Hindlimb muscle (tissue), 1 donor: ENCODE measurements around the gene ALX4. TPM values are rescaled to one million over a fixed set of nuclear protein-coding genes. Genes with fewer than 3 reads are reported as not detected.

Experiments used
- DNase-seq: peaks from one replicate; pipeline ENCODE4 v3.0.0-alpha.2; 2013
- polyA plus RNA-seq: library from polyadenylated mRNA; unstranded; fragments of 120-200 nt; gene quantifications from one replicate; pipeline ENCODE4 v1.2.1, GENCODE V29; 2013; ENCODE audit not compliant: insufficient read length

ALX4 gene
- polyA plus RNA-seq = 1.1 TPM

GRCh38 chr11:44309478-44310205 lies at the start of gene ALX4:
TSS of gene ALX4 (minus strand) at chr11:44310139. CDS start at chr11:44310062, 77 bp downstream.
- peak; percentile 84 for DNase-seq

GRCh38 chr11:44359162-44359561 lies 49.2 kb upstream of the ALX4 start:
- DNase-seq = no peak

GRCh38 chr11:44358713-44359112 lies 48.8 kb upstream of the ALX4 start:
- DNase-seq = no peak

- no peak for DNase-seq
Observed at GRCh38 chr11:44357711-44358110, 47.8 kb upstream of the ALX4 start.

GRCh38 chr11:44356351-44356750 lies 46.4 kb upstream of the ALX4 start:
- no peak for DNase-seq

GRCh38 chr11:44351898-44352498 lies 42.1 kb upstream of the ALX4 start:
- DNase-seq = no peak

- DNase-seq = no peak
Observed at GRCh38 chr11:44351006-44351660, 41.2 kb upstream of the ALX4 start.

- no peak for DNase-seq
Observed at GRCh38 chr11:44349328-44349727, 39.4 kb upstream of the ALX4 start.

- DNase-seq = no peak
Observed at GRCh38 chr11:44348721-44349120, 38.8 kb upstream of the ALX4 start.

GRCh38 chr11:44348114-44348513 lies 38.2 kb upstream of the ALX4 start:
- DNase-seq = no peak

- no peak for DNase-seq
Observed at GRCh38 chr11:44347538-44347937, 37.6 kb upstream of the ALX4 start.

- no peak for DNase-seq
Observed at GRCh38 chr11:44346983-44347382, 37.0 kb upstream of the ALX4 start.

- no peak for DNase-seq
Observed at GRCh38 chr11:44345781-44346180, 35.8 kb upstream of the ALX4 start.

- DNase-seq = no peak
Observed at GRCh38 chr11:44344921-44345320, 35.0 kb upstream of the ALX4 start.

- no peak for DNase-seq
Observed at GRCh38 chr11:44344423-44344820, 34.5 kb upstream of the ALX4 start.

GRCh38 chr11:44343778-44344422 lies 34.0 kb upstream of the ALX4 start:
- no peak for DNase-seq

- DNase-seq = no peak
Observed at GRCh38 chr11:44342616-44343015, 32.7 kb upstream of the ALX4 start.

GRCh38 chr11:44340656-44341055 lies 30.7 kb upstream of the ALX4 start:
- no peak for DNase-seq

- no peak for DNase-seq
Observed at GRCh38 chr11:44339530-44339883, 29.6 kb upstream of the ALX4 start.

- DNase-seq = no peak
Observed at GRCh38 chr11:44338698-44339529, 29.0 kb upstream of the ALX4 start.

GRCh38 chr11:44338026-44338425 lies 28.1 kb upstream of the ALX4 start:
- no peak for DNase-seq

- DNase-seq = no peak
Observed at GRCh38 chr11:44335919-44336318, 26.0 kb upstream of the ALX4 start.
